ENCODE data around the gene PGS1. TPM values are rescaled to one million over a fixed set of nuclear protein-coding genes. Genes with fewer than 3 reads are reported as not detected.

The PGS1 gene
- total RNA-seq, 4 donors from 2014 or later = 23.9 to 51.7 (median 34.2) TPM

GRCh38 chr17:78435330-78436005 is 57.0 kb downstream of the PGS1 start:
- no peak overlapping the region for H3K27ac ChIP-seq
- no peaks in the 10 kb centered on the region for H3K36me3 ChIP-seq
- DNase-seq (ENCODE audit: low spot score in 2 of 2) = no peak
- TF ChIP-seq EP300 (IDR thresholded peaks at IDR 0.05) (no peak), POLR2A (IDR thresholded peaks at IDR 0.05) (no peak), CTCF (IDR thresholded peaks at IDR 0.05) (no peak), POLR2AphosphoS5 (IDR thresholded peaks at IDR 0.05) (no peak)
- H3K27me3 ChIP-seq = peaks cover 7% of the 10 kb centered on the region
- H3K4me3 ChIP-seq = no peak overlapping the region
- 76% methylated on average over 19 of the region's 19 CpGs for WGBS
- no peaks in the 10 kb centered on the region for H3K4me1 ChIP-seq
- no peaks in the 10 kb centered on the region for H3K9me3 ChIP-seq

- no peak overlapping the region for H3K27ac ChIP-seq
- H3K9me3 ChIP-seq = no peaks in the 10 kb centered on the region
- 91% methylated on average over 5 of the region's 20 CpGs for WGBS
- no peaks in the 10 kb centered on the region for H3K4me1 ChIP-seq
- no peak overlapping the region for H3K4me3 ChIP-seq
- H3K36me3 ChIP-seq = no peaks in the 10 kb centered on the region
- no peak for DNase-seq (ENCODE audit: low spot score in 2 of 2)
- TF ChIP-seq POLR2A (IDR thresholded peaks at IDR 0.05) (no peak), EP300 (IDR thresholded peaks at IDR 0.05) (no peak), POLR2AphosphoS5 (IDR thresholded peaks at IDR 0.05) (no peak), CTCF (IDR thresholded peaks at IDR 0.05) (no peak)
- peaks cover 7% of the 10 kb centered on the region for H3K27me3 ChIP-seq
Measured at GRCh38 chr17:78437508-78438169, 59.2 kb downstream of the PGS1 start.

- Histone ChIP-seq H3K36me3 (no peaks in the 10 kb centered on the region), H3K4me1 (no peaks in the 10 kb centered on the region), H3K27me3 (peaks cover 7% of the 10 kb centered on the region), H3K27ac (no peak overlapping the region), H3K4me3 (no peak overlapping the region), H3K9me3 (no peaks in the 10 kb centered on the region)
- TF ChIP-seq EP300 (IDR thresholded peaks at IDR 0.05) (no peak), POLR2AphosphoS5 (IDR thresholded peaks at IDR 0.05) (no peak), POLR2A (IDR thresholded peaks at IDR 0.05) (no peak), CTCF (IDR thresholded peaks at IDR 0.05) (no peak)
- no peak for DNase-seq (ENCODE audit: low spot score in 2 of 2)
- 94% methylated on average over 5 of the region's 10 CpGs for WGBS
Measured at GRCh38 chr17:78438271-78438691, 59.8 kb downstream of the PGS1 start.

GRCh38 chr17:78438694-78439325 is 60.4 kb downstream of the PGS1 start:
- 81% methylated on average over 16 of the region's 16 CpGs for WGBS
- Histone ChIP-seq H3K36me3 (no peaks in the 10 kb centered on the region), H3K4me3 (no peak overlapping the region), H3K9me3 (no peaks in the 10 kb centered on the region), H3K4me1 (no peaks in the 10 kb centered on the region), H3K27ac (no peak overlapping the region), H3K27me3 (peaks cover 7% of the 10 kb centered on the region)
- no peak for TF ChIP-seq CTCF (IDR thresholded peaks at IDR 0.05)
- TF ChIP-seq POLR2AphosphoS5 (IDR thresholded peaks at IDR 0.05) = no peak
- TF ChIP-seq EP300 (IDR thresholded peaks at IDR 0.05) = no peak
- no peak for TF ChIP-seq POLR2A (IDR thresholded peaks at IDR 0.05)
- no peak for DNase-seq (ENCODE audit: low spot score in 2 of 2)
